A549 (cell line): ENCODE measurements around the gene NHSL1.

Experiments
- HDAC2 ChIP-seq: fragments of 200-600 bp; sonication (generic); IDR thresholded peaks from 2 replicates; pipeline ENCODE4 v1.6.1; 2016
- KDM1A ChIP-seq: fragments of 200-600 bp; sonication (generic); IDR thresholded peaks from 2 replicates; pipeline ENCODE4 v1.6.1; 2016; ENCODE audit warnings: low read depth, mild to moderate bottlenecking
- TF ChIP-seq, protein P1 (sequence below): fragments of >200 bp; sonication (Bioruptor Twin); formaldehyde crosslinking; IDR thresholded peaks from 3 replicates; pipeline ENCODE4 v1.5.1; 2016

DNA sequence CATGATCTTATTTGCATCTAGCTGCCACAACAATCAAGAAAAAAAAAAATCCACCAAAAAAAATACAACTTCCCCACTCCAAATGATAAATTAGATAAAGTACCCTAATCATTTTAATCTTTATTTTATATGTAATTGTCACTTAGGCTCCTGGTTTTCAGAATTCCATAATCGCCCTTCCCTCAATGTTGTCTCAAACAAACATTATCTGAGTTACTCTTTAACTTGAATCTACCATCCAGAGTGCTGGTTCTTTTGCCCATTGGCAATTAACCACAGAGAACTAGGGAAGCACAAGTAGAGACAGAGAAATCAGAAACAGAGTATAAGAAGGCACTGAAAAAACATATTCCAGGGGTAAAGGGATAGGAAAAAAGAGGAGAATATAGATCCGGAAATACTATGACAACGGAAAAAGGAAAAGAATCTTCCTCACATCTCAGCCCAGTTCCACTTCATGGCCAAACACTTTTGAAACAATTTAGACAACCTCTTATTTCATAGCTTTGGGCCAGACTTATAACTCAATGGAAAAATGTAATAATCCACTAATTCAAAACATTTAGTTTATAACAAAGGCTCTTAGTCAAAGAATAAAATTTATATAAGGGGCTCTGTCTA, 861 bp upstream of the NHSL1 start:
- TF ChIP-seq KDM1A: no peak
- no peak for TF ChIP-seq HDAC2
- TF ChIP-seq, protein P1, sequence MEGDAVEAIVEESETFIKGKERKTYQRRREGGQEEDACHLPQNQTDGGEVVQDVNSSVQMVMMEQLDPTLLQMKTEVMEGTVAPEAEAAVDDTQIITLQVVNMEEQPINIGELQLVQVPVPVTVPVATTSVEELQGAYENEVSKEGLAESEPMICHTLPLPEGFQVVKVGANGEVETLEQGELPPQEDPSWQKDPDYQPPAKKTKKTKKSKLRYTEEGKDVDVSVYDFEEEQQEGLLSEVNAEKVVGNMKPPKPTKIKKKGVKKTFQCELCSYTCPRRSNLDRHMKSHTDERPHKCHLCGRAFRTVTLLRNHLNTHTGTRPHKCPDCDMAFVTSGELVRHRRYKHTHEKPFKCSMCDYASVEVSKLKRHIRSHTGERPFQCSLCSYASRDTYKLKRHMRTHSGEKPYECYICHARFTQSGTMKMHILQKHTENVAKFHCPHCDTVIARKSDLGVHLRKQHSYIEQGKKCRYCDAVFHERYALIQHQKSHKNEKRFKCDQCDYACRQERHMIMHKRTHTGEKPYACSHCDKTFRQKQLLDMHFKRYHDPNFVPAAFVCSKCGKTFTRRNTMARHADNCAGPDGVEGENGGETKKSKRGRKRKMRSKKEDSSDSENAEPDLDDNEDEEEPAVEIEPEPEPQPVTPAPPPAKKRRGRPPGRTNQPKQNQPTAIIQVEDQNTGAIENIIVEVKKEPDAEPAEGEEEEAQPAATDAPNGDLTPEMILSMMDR: no peak
